Ammon's horn (tissue), 1 donor: ENCODE results near the gene EFNA5.

Source experiments
- DNase-seq: peaks from one replicate; pipeline ENCODE4 v3.0.0-alpha.2; 2016; ENCODE audit warnings: low spot score

The EFNA5 gene

DNA sequence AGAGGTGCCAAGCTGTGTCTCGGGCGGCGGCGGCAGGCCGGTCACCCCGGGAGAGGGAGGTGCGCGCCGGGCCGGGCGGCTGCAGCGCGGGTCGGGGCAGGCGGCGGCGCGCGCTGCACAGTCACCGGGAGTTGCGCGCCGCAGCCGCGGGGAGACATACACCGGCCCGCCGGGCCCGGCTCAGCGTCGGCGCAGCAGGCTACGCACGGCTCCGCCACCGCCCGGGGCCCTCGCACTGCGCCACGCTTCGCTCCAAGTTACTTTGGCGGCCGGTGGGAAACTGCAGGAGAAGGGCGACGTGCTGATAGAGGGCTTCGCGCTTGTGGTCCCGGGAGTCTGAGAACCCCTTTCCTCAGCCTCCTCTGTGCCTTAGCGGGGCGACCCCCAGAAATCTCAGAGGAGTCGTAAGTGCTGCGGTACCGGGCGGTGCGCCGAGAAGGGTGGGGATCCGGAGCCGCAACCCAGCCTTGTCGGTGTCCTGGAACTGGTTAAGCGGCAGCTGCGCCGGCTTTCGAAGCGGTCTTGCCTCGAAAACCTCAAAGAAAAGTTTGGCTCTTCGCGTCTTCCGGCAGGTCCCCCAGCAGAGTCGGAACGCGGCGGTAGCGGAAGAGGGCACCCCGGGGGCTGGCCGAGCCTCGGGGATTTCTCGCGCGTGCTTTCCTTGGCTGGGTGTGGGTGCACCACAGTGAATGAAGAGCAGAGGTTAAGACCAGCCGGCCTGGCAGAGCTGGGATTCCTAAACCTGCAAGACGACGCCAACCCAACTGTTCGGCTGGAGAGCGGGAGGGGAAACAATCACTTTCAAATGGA lies at the start of gene EFNA5:
Gene EFNA5, minus strand, starts transcription at position 6 of the 810 bp plus-strand sequence.
- peak; percentile 17 for DNase-seq

DNA sequence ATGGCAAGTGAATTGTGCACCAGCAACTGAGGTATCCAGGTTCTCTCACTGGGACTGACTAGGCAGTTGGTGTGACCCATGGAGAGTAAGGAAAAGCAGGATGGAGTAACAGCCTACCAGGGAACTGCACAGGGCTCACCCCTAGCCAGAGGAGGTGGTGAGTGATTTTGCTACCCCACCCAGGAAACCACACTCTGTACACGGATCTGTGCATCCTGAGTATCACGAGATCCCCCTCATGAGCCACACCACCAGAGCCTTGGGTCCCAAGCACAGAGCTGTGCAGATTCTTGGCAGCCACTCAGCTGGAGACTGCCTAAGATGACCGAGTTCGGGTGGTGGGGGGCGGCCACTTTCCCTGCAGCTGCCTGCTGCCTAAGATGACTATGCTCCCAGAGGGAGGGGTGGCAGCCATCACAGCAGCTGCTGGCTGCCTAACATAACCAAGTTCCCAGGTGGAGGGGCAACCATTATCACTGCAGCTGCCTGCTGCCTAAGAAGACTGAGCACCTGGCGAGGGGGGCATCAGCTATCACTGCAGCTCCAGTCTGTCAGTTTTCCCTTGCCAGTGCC lies 48.4 kb upstream of the EFNA5 start:
- no peak for DNase-seq

DNA sequence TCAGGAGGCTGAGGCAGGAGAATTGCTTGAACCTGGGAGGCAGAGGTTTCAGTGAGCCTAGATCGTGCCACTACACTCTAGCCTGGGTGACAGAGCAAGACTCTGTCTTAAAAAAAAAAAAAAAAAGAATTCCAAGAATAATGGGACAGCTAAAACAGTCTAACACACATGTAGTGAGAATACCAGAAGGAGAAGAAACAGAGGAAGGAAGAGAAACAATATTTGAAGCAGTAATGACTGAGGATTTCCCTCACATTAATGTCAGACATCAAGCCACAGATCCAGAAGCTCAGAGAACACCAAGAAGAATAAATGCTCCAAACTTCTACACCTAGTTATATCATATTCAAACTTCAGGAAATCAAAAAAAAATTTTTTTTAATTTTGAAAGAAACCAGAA lies 47.1 kb upstream of the EFNA5 start:
- no peak for DNase-seq

DNA sequence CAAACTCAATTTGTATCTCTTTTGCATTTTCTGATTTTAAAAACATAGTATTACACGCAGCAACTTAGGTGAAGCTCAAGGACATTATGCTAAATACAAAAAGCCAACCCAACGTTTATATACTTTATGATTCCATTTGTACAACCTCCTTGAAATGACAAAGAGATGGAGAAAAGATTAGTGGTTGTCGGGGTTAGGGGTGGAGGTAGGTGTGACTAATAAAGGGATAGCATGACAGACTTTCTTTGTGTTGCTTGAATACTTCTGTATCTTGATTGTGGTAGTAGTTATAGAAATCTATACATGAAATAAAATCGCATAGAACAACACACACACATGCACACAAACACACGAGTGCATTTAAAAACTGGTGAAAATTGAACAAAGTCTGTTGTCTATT lies 42.5 kb upstream of the EFNA5 start:
- DNase-seq = no peak

DNA sequence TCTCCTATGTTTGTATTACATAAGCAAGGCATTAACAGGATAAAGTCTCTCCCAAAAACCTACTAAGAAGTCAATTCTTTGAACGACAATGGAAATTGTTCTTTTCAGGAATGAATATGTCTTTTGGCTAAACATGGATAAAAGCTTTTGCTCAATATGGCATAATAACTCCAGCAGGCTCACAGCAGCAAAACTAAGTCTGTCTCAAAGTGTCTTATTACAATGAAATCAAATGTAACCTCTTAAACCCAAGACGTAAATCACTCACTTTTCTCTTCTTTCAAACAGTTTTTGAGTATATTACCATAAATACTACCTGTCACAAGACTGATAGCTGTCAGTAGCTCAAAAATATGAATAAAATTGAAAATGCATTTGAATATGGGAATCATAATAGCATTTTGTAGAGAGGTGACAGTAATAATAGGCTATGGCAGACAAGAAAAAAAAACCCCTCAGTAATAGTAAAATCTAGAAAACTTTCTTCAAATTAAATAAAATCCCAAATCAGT lies 41.7 kb upstream of the EFNA5 start:
- DNase-seq = no peak

DNA sequence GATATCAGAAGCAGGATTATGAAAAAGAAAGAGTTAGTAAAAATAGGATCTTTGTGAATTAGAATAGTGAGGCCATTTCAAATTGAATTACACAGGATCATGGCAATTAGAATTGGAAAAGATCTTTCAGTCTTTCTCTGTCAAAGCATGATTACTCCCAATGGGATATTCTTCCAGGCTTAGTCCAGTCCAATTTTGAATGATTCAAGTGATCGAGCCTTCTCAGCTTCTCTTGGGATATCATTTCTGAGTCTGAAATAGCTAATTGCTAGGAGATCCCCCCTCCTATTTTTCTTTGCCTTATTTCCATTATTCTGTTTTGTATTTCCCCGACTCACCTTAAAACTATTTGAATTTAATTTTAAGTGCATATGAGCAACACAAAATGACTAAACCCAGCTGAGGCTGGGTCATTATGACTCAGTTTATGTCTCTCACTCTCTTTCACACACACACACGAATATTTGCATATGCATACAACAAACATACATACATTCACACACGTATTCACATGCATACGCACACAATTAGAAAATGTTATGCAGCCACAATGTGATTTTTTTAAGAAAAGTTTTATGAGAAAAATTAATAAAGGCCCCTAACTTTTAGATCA lies 34.8 kb upstream of the EFNA5 start:
- DNase-seq = no peak

DNA sequence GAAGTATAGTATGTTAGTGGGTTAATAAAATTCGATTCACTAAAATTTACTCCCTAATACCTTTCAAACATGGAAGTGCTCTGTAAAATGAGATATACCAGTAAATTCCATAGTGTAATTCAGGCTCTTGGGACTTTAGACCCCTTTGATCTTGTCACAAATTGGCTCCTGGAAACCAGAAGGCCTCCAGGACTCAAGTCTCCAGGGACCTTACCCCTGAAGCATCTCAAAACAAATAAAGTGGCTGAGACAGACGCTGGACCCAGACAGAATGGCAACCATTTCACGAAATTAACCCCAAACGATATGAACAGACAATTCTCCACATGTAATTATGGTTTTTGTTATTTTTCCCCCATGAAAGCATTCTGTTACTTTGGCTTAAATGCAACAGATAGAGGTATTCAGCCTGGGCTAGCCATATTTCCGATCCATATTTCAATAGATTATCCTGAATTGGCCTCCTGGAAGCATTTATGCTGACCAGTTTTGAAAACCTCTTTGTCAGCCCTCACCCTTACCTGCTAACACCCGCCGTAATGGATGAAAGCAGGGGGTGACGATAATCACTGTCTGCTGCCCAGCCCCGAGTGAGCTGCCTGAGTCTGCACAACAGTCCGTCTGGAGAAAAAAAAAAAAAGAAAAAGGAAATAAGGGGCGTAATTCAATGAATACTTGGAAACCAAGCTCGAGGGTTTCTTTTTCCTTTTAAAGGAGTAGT lies 34.1 kb upstream of the EFNA5 start:
- no peak for DNase-seq

DNA sequence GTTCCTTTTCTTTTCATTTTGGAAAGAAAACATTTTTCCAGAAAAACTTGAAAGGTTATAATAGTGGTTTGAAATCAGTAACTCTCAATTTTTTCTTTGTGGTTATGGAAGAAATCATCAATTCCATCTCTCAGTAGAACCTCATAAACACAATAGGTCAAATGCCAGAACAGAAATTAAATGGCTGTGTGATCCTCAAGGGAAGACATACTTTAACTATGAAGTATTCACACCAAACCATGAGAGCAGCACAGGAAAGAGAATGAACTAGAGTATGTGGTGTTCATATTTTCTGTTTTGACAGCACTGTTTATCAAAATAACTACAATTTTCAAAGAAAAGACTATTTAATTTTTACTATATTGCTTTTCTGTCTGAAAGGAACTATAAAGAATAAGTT lies 29.7 kb upstream of the EFNA5 start:
- DNase-seq = no peak

DNA sequence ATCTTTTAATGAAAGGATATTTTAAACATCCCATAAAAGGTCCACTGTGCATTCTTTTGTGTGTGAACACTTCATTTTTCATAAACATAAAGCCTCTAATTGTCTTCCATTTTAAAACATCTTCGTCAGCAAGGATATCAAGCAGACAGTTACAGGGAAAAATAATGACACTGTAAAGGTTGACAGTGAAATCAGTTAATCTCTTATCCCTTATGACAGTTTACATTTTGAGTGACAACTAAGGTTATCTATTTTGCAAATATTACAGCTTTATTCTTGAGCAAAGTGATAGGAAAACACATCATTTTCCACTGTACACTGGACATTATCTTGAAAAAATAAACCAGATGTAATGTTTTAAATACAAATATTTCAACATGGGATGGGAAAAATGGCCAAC lies 28.7 kb upstream of the EFNA5 start:
- no peak for DNase-seq

DNA sequence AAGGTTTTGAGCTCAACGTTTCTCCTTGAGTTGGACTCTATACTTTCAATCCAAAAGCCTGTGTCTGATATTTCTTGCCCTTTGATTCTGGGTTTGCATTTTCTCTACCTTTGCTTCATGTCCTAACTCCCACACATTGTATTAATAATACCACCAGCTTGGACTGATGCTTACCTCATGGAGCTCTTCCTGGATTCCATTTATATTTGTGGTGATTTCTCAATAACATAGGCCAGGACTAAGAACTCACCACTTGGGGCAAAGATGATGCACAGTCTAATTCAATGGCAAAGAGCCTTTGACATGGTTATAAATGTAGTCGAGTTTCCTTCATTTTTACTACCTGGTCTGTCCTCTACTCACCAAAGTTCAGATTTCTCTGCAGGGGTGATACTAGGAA lies 27.5 kb upstream of the EFNA5 start:
- no peak for DNase-seq

DNA sequence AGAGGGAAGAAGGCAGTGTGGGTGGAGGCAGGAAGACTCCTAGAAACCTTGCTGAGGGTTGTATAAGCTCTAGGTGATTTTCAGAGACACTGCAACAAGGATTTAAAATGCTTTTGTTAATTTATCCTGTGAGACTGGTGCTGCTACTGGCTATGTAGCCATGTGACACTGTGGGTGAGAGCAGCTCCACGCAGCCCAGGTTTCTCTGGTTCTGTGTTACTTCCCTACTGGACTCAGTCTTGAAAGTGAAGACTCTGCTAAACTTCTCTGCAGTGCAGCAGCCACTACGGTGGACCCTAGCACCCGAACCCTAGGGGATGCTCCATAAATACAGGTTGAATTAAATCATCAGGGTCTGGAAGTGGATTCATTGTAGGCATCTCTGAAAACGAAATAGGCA lies 25.8 kb upstream of the EFNA5 start:
- no peak for DNase-seq

DNA sequence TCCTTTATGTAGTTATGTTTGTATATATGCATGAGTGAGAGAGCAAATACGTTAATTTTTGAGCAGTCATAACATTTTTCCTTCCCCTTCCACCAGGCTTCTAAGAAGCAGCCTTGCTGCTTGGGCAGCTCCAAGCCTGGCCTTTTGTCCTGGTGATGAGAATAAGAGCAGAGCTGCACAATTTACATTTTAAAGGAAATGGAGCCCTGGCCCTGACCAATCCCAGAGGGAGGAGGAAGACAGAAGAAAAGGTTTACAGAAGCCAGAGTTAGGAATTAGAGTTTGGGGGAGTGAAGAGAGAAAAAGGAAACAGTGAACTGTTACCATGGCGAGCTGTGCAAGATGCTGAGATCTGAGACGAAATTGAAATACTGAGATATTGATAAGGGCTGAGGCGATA lies 25.3 kb upstream of the EFNA5 start:
- no peak for DNase-seq

DNA sequence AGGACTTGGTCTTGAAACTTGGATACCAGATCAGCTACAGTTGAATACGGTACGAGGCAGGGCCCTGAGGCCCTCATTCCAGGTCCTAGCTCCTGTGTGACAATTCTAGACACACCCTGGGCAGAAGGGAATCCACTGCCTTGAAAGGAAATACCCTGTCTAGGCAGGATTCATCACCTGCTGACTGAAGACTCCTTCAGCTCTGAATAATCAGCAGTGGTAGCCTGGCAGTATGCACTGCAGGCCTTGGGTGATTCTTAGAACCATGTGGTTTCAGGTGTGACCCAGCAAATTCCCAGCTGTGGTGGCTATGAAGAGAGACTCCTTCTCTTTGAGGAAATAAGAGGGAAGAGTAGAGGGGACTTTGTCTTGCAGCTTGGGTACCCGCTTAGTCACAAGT lies 17.2 kb upstream of the EFNA5 start:
- no peak for DNase-seq

DNA sequence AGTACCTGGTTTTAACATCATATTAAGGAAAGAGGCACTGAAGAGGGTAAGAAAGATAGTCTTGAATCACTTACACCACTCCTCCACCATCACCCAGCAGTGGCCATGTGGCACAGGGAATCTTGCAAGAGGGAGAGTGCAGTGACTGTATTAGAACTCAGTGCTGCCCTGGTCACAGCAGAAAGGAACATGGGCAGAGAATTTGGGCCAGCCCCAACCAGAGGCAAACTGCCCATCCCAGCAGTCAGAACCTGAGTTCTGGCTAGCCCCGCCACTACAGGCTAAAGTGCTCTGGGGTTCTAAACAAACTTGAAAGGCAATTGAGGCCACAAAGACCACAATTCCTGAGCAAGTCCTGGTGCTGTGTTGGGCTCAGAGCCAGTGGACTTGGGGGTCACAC lies 16.7 kb upstream of the EFNA5 start:
- DNase-seq = no peak

DNA sequence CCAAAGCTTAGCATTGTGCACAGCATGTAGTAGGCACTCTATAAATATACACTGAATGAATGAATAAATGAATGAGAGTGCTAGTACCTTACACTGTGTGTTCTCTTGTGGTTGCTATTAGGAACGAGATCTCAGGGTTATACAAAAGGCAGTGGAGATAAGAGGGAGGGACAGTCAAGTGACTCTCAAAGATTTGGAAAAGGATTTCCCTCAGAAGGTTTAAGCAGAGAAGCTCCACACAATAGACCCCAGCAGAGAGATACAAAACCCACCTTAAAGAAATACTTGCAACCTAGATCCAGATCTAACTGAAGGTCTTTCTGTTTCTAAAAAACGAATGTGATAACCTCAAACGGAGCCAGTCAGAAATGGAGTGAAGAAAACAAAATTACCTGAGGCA lies 11.8 kb upstream of the EFNA5 start:
- DNase-seq = no peak

DNA sequence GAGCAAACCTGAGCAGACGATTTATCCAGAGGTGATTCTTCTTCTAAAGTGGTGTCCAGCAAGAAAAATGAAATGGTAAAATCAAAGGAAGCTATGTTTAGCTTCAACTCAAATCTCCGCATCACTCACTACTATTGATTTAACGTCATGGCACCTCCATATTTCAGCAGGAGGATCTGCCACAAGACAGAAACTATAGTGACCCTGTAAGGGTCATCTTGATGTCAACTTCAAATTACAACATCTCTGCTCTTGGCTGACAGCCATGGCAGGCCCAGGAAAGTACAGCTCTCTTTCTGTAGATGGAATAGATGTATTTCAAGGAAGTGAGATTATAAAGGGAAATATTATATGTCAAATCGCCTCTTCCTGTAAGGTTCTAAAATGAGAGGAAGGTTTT lies 10.1 kb upstream of the EFNA5 start:
- no peak for DNase-seq

DNA sequence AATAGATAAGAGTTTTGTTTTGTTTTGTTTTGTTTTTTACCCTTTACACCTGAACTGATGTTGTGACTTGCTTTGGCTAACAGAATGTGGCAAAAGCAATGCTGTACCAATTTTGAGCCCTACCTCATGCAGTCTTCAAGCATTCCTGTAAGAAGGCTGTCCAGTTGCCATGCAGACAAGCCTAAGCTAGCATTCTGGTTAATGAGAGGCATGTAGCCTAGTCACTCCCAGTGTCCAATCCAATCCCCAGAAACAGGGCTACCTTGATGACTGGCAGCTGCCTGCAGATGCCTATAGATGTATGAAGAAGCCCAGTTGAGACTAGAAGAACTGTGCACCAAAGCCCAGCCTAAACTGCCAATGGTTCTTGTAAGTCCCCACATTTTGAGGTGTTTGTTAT lies 9.4 kb upstream of the EFNA5 start:
- DNase-seq = no peak

DNA sequence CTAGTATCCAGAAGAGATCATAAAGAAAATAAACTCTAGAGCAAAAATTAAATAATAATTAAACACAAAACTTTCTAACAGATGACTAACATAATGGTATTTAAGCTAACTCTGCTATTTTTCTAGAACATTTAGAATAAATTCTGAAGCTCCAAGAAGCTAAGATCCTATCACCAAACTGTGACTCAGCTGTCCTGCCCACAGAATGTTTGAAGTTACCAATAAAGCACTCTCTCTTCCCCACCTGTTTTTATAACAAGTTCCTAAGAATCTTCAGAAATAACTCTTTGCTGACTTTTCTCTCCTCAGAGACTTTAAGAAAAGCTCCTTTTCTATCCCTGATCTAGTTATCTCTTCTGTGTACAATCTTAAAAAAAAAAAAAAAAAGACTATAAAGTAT lies 6.0 kb upstream of the EFNA5 start:
- no peak for DNase-seq

DNA sequence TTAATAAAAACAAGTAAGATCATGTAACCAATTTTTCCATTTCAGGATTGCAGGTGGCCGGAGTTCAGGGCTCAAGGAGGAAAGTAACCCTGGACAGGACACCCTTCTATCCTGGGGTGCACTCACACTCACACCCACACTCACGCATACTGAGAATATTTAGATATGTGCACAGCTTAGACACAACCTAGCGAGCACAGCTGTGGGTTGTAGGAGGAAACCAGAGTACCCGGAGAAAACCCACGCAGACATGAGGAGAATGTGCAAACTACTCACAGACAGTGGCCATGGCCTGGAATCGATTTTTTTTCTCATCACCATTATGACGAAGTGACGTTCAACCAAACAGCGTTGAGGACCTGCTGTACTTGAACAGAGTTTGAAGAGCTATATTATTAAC lies 4.5 kb upstream of the EFNA5 start:
- DNase-seq = no peak

DNA sequence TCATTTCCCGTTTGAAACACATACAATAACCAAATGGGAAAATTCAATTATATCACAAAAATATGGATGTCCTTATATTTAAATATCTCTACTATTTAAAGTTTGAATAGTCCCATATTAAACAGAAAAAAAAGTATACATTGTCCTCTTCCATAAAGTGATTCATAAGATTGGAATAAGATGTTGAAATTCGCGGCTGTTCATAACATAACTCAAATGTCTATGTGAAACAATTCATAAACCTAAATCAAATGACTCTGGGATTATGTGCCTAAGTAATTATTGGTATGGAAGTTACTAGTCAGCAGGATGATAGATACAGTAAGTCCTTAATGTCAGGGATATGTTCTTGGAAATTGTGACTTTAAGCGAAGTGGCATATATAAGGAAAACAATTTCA lies 3.9 kb upstream of the EFNA5 start:
- no peak for DNase-seq

DNA sequence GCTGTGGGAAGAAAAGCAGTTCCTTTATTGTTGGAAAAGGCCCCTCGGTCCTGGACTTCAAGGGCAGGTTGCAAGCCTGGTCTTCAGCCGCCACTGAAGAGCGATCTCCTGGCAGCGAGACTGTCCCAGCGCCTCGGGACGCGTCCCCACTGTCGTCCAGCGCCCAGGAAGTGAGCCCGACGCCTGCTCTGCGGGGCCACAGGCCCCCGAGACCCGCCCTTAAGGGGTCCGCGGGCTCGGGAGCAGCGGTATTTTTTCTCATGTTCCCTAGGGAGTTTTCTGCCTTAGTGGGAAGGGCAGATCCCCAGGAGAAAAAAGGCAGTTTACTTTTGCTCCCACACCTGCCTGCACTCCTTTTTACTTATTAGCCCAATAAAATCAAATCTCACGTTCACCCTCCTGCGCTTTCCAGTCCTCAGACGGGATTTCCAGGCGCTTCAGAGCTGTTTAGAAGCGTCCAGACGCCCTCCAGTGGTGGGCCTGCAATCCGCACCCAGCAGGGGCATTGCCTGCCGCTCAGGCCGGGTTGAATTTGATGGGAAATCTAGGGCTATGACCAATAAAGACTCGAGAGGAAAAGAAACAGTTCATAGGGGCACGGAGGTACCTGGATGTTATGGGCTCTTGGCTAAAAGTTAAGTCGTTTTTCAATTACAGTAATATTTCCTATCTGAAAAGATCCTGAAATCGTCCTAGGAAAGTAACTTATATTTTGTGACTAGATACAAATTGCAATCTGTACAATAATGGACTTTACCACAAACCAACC lies 2.8 kb upstream of the EFNA5 start:
- DNase-seq = peak; percentile 92

DNA sequence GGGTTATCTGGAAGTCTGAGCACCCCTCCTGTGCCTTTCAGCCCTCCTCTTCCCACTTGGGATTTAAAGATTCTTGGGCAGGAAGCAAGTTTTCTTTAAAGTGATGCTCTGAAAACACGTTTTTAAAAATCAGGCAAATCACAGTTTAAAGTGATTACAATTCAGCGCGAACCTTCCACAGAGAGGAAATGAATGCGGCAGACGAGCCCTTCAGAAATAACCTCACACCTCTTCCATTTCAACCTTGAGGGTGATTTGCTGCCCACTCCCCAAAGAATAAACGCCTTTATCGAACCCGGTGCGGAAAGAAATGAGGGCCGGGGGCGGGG lies 2.3 kb upstream of the EFNA5 start:
- DNase-seq = peak; percentile 17
